Neuronal stem cell (in vitro differentiated cells): ENCODE measurements around the gene NAA35.
"Not testable (repeated sequence)": the region's sequence is repeated elsewhere in the genome, so short reads cannot be mapped to it uniquely, and the experiment has no call there.

Experiments used
- DNase-seq: peaks from one replicate; pipeline ENCODE4 v3.0.0-alpha.2; 2013; ENCODE audit warnings: low spot score
- H2AFZ ChIP-seq: one replicate; pipeline ENCODE4 v1.6.1; 2013; ENCODE audit warnings: mild to moderate bottlenecking, low read length, inconsistent platforms
- H2AK5ac ChIP-seq: 2 replicates; pipeline ENCODE4 v1.6.1; 2013; ENCODE audit warnings: low read depth, mild to moderate bottlenecking, inconsistent platforms, low read length, moderate library complexity, mixed read lengths
- H2BK120ac ChIP-seq: 2 replicates; pipeline ENCODE4 v1.6.1; 2013; ENCODE audit warnings: low read depth, mild to moderate bottlenecking, inconsistent platforms, low read length, moderate library complexity, mixed read lengths
- H2BK12ac ChIP-seq: one replicate; pipeline ENCODE4 v1.6.1; 2013; ENCODE audit warnings: low read length, inconsistent platforms
- H2BK15ac ChIP-seq: 2 replicates; pipeline ENCODE4 v1.6.1; 2013; ENCODE audit warnings: mild to moderate bottlenecking, low read length, inconsistent platforms, mixed read lengths
- H2BK5ac ChIP-seq: one replicate; pipeline ENCODE4 v1.6.1; 2013; ENCODE audit warnings: inconsistent platforms, mild to moderate bottlenecking, low read length, moderate library complexity
- H3K14ac ChIP-seq: one replicate; pipeline ENCODE4 v1.6.1; 2013; ENCODE audit warnings: low read length, inconsistent platforms
- H3K18ac ChIP-seq: 2 replicates; pipeline ENCODE4 v1.6.1; 2013; ENCODE audit warnings: low read length, inconsistent platforms
- H3K23ac ChIP-seq: 2 replicates; pipeline ENCODE4 v1.6.1; 2013; ENCODE audit warnings: low read depth, mild to moderate bottlenecking, mixed read lengths, low read length, inconsistent platforms; ENCODE audit not compliant: poor library complexity
- H3K27ac ChIP-seq: replicated peaks from 3 replicates; pipeline ENCODE4 v1.5.1; 2013; ENCODE audit warnings: low read length, inconsistent platforms
- H3K27me3 ChIP-seq, 3 experiments: 2 replicates each; pipeline ENCODE4 v1.6.1; 2013; ENCODE audit warnings: low read length in 3 of 3, mild to moderate bottlenecking in 2 of 3, inconsistent platforms in 1 of 3, low read depth in 1 of 3, mixed read lengths in 1 of 3, moderate library complexity in 1 of 3; ENCODE audit not compliant: control insufficient read depth in 3 of 3, insufficient read depth in 3 of 3
- H3K36me3 ChIP-seq, 2 donors: replicated peaks in 1 of 2; 2 replicates each; pipeline ENCODE4 v1.6.1; 2013; ENCODE audit warnings: low read length in 2 of 2; ENCODE audit not compliant: control insufficient read depth in 2 of 2, insufficient read depth in 2 of 2
- H3K4ac ChIP-seq: 2 replicates; pipeline ENCODE4 v1.6.1; 2013; ENCODE audit warnings: inconsistent platforms, mild to moderate bottlenecking, low read length, moderate library complexity
- H3K4me1 ChIP-seq, 2 donors: 1 replicate in 1 of 2; 2 replicates in 1 of 2; pipeline ENCODE4 v1.6.1; 2013; ENCODE audit warnings: low read length in 2 of 2, low read depth in 1 of 2; ENCODE audit not compliant: control insufficient read depth in 2 of 2, insufficient read depth in 1 of 2
- H3K4me2 ChIP-seq: one replicate; pipeline ENCODE4 v1.6.1; 2013; ENCODE audit warnings: mild to moderate bottlenecking, low read length, inconsistent platforms; ENCODE audit not compliant: insufficient read depth, poor library complexity, severe bottlenecking
- H3K4me3 ChIP-seq, 2 donors: 2 replicates each; pipeline ENCODE4 v1.5.1; 2013; ENCODE audit warnings: low read length in 2 of 2, mild to moderate bottlenecking in 2 of 2, inconsistent platforms in 1 of 2, moderate library complexity in 1 of 2
- H3K79me1 ChIP-seq: one replicate; pipeline ENCODE4 v1.6.1; 2013; ENCODE audit warnings: low read depth, mild to moderate bottlenecking, inconsistent platforms, low read length, moderate library complexity
- H3K9ac ChIP-seq: one replicate; pipeline ENCODE4 v1.6.1; 2013; ENCODE audit warnings: mild to moderate bottlenecking, low read depth, low read length, inconsistent platforms; ENCODE audit not compliant: poor library complexity
- H3K9me3 ChIP-seq, 2 donors: replicated peaks in 1 of 2; 2 replicates each; pipeline versions ENCODE3 to v1.6.1; 2013; ENCODE audit warnings: low read length in 2 of 2, mild to moderate bottlenecking in 2 of 2, inconsistent platforms in 1 of 2, low read depth in 1 of 2, mixed read lengths in 1 of 2, moderate library complexity in 1 of 2; ENCODE audit not compliant: control insufficient read depth in 2 of 2, insufficient read depth in 1 of 2
- H4K8ac ChIP-seq: one replicate; pipeline ENCODE4 v1.6.1; 2013; ENCODE audit warnings: low read depth, mild to moderate bottlenecking, inconsistent platforms, low read length, moderate library complexity
- H4K91ac ChIP-seq: one replicate; pipeline ENCODE4 v1.6.1; 2013; ENCODE audit warnings: low read length, low read depth, mild to moderate bottlenecking, inconsistent platforms; ENCODE audit not compliant: poor library complexity
- WGBS, 2 donors: extraction: QIAGEN DNeasy Blood & Tissue Kit; methylation state at CpG; one replicate each; pipeline ENCODE4 v1.1.7; 2013; ENCODE audit warnings: missing lambda C conversion rate in 2 of 2, mixed read lengths in 1 of 2; ENCODE audit not compliant: insufficient read length in 2 of 2, insufficient replicate concordance in 1 of 2; ENCODE audit errors: extremely low coverage in 2 of 2; 5-methylcytosine and 5-hydroxymethylcytosine counted together

The NAA35 gene

GRCh38 chr9:85969727-85970126 lies 28.8 kb downstream of the NAA35 start:
- Histone ChIP-seq H3K4me2 (no peak overlapping the region), H2AK5ac (no peak overlapping the region), H3K23ac (no peak overlapping the region), H3K4ac (no peak overlapping the region), H3K4me3 (no peak overlapping the region), H3K27ac (no peak overlapping the region), H2BK15ac (no peak overlapping the region), H3K36me3 (peaks cover 9 to 80% of the 10 kb centered on the region in 2 donors), H3K9me3 (no peaks in the 10 kb centered on the region), H3K27me3 (no peaks in the 10 kb centered on the region), H2BK120ac (no peak overlapping the region), H2AFZ (no peak overlapping the region), H3K18ac (no peak overlapping the region), H3K4me1 (peaks cover 0 to 3% of the 10 kb centered on the region in 2 donors), H4K91ac (no peak overlapping the region), H3K14ac (no peak overlapping the region), H4K8ac (no peak overlapping the region), H3K79me1 (peaks cover 2% of the 10 kb centered on the region), H2BK5ac (no peak overlapping the region), H2BK12ac (no peak overlapping the region), H3K9ac (no peak overlapping the region)
- no peak for DNase-seq
- no CpG with 5 or more reads among the region's 1 CpG for WGBS, 2 donors

- no peak overlapping the region for H3K4me2 ChIP-seq
- peaks cover 1 to 80% of the 10 kb centered on the region in 2 donors for H3K36me3 ChIP-seq
- no peak overlapping the region for H3K4me3 ChIP-seq
- no peak overlapping the region for H3K23ac ChIP-seq
- no peaks in the 10 kb centered on the region for H3K27me3 ChIP-seq
- DNase-seq, result no peak
- H4K8ac ChIP-seq, result no peak overlapping the region
- no peaks in the 10 kb centered on the region for H3K9me3 ChIP-seq
- H3K18ac ChIP-seq, result no peak overlapping the region
- no peak overlapping the region for H4K91ac ChIP-seq
- H3K4me1 ChIP-seq, result peaks cover 0 to 3% of the 10 kb centered on the region in 2 donors
- no peak overlapping the region for H2AK5ac ChIP-seq
- H2BK12ac ChIP-seq, result no peak overlapping the region
- no peak overlapping the region for H2BK120ac ChIP-seq
- H3K4ac ChIP-seq, result no peak overlapping the region
- no peak overlapping the region for H2AFZ ChIP-seq
- no peaks in the 10 kb centered on the region for H3K79me1 ChIP-seq
- no peak overlapping the region for H3K14ac ChIP-seq
- no peak overlapping the region for H2BK5ac ChIP-seq
- H2BK15ac ChIP-seq, result no peak overlapping the region
- H3K27ac ChIP-seq, result no peak overlapping the region
- H3K9ac ChIP-seq, result no peak overlapping the region
These were observed 30.8 kb downstream of the NAA35 start for GRCh38 chr9:85971731-85972130.

- H3K14ac ChIP-seq, result no peak overlapping the region
These were observed 32.3 kb downstream of the NAA35 start for GRCh38 chr9:85973238-85973637.

GRCh38 chr9:85974055-85974547 lies 33.2 kb downstream of the NAA35 start:
- not testable (repeated sequence) for H3K27me3 ChIP-seq, H3K27ac ChIP-seq, H3K4ac ChIP-seq, DNase-seq, H3K18ac ChIP-seq, H3K9ac ChIP-seq, H2BK12ac ChIP-seq, H2AFZ ChIP-seq, H3K79me1 ChIP-seq, H3K14ac ChIP-seq, H3K4me2 ChIP-seq, H3K4me3 ChIP-seq, H4K8ac ChIP-seq, H2AK5ac ChIP-seq, H3K9me3 ChIP-seq, H2BK15ac ChIP-seq, H2BK120ac ChIP-seq, H3K23ac ChIP-seq, H3K4me1 ChIP-seq, H4K91ac ChIP-seq, H2BK5ac ChIP-seq
- WGBS, 2 donors, result no CpG with 5 or more reads among the region's 5 CpGs
- H3K36me3 ChIP-seq, result peaks cover 1 to 84% of the 10 kb centered on the region in 2 donors

More at GRCh38 chr9:85973238-85973637, 32.3 kb downstream of the NAA35 start:
- no peak overlapping the region for H4K91ac ChIP-seq
- H2AFZ ChIP-seq, result no peak overlapping the region
- no peak overlapping the region for H2BK15ac ChIP-seq
- H3K27me3 ChIP-seq, result no peaks in the 10 kb centered on the region
- no peak overlapping the region for H4K8ac ChIP-seq
- no peak overlapping the region for H3K4me3 ChIP-seq
- H2BK12ac ChIP-seq, result no peak overlapping the region
- H3K23ac ChIP-seq, result no peak overlapping the region
- no peaks in the 10 kb centered on the region for H3K79me1 ChIP-seq
- WGBS, 2 donors, result no CpG with 5 or more reads among the region's 1 CpG
- no peak for DNase-seq
- no peak overlapping the region for H3K4me2 ChIP-seq
- H3K27ac ChIP-seq, result no peak overlapping the region
- no peak overlapping the region for H3K18ac ChIP-seq
- peaks cover 1 to 84% of the 10 kb centered on the region in 2 donors for H3K36me3 ChIP-seq
- H2AK5ac ChIP-seq, result no peak overlapping the region
- peaks cover 0 to 3% of the 10 kb centered on the region in 2 donors for H3K4me1 ChIP-seq
- H2BK120ac ChIP-seq, result no peak overlapping the region
- H3K9me3 ChIP-seq, result no peaks in the 10 kb centered on the region
- H3K4ac ChIP-seq, result no peak overlapping the region
- H3K9ac ChIP-seq, result no peak overlapping the region
- H2BK5ac ChIP-seq, result no peak overlapping the region
